Measurements from ENCODE around the gene PHF12.

DNA sequence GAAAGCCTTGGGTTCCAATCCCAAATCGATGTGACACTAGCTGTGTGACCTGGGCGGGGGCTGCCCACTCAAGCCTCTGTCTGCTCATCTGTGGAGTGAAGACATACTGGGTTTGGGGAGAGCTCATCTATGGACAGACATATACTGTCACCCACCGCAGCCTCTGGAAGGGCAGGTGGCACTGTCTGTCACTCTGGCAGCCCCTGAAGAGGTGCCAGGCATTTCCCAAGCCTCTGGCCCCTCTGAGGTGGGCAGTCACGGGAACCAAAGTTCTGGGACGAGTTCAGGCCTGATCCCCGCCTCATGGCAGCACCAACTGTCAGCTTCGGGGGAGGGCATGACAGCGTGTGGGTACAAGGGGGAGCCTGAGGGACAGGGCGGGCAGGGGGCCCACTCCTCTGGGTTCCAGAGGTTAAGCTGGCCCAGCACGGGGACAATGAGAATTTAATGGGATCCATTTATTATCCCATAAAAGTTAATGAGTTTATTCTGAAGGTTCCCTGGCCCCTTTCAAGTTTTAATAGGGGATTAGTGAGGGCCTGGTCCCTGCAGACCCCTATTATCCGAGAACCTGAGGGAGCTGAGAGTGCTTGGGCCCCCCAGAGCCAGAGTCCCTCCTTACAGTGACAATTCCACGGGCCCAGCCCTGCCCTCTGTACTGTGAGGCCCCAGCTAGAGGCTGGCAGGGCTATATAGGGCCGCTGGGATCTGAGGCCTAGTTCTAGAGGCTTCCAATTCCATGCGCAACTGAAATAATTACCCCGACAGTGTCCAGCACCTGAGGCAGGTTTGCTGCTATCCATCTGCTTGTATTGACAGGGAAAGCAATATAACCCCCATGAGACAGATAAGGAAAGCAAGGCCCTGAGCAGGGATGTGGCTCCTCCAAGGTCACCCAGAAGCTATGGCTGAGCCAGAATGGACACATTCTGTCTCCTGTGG is 35.7 kb upstream of the PHF12 start:
- TF ChIP-seq, protein P1, sequence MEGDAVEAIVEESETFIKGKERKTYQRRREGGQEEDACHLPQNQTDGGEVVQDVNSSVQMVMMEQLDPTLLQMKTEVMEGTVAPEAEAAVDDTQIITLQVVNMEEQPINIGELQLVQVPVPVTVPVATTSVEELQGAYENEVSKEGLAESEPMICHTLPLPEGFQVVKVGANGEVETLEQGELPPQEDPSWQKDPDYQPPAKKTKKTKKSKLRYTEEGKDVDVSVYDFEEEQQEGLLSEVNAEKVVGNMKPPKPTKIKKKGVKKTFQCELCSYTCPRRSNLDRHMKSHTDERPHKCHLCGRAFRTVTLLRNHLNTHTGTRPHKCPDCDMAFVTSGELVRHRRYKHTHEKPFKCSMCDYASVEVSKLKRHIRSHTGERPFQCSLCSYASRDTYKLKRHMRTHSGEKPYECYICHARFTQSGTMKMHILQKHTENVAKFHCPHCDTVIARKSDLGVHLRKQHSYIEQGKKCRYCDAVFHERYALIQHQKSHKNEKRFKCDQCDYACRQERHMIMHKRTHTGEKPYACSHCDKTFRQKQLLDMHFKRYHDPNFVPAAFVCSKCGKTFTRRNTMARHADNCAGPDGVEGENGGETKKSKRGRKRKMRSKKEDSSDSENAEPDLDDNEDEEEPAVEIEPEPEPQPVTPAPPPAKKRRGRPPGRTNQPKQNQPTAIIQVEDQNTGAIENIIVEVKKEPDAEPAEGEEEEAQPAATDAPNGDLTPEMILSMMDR (IDR thresholded peaks at IDR 0.05), result no peak
- TF ChIP-seq POLR2AphosphoS5 (IDR thresholded peaks at IDR 0.05; ENCODE audit: low read depth, low read length) (no peak), SIN3A (IDR thresholded peaks at IDR 0.05; ENCODE audit: borderline replicate concordance, insufficient read depth, low read depth, low read length) (no peak), TCF7L2 (IDR thresholded peaks at IDR 0.05; ENCODE audit: low read depth, low read length) (no peak)
